ENCODE measurements around the gene TBCD.

The TBCD gene

DNA sequence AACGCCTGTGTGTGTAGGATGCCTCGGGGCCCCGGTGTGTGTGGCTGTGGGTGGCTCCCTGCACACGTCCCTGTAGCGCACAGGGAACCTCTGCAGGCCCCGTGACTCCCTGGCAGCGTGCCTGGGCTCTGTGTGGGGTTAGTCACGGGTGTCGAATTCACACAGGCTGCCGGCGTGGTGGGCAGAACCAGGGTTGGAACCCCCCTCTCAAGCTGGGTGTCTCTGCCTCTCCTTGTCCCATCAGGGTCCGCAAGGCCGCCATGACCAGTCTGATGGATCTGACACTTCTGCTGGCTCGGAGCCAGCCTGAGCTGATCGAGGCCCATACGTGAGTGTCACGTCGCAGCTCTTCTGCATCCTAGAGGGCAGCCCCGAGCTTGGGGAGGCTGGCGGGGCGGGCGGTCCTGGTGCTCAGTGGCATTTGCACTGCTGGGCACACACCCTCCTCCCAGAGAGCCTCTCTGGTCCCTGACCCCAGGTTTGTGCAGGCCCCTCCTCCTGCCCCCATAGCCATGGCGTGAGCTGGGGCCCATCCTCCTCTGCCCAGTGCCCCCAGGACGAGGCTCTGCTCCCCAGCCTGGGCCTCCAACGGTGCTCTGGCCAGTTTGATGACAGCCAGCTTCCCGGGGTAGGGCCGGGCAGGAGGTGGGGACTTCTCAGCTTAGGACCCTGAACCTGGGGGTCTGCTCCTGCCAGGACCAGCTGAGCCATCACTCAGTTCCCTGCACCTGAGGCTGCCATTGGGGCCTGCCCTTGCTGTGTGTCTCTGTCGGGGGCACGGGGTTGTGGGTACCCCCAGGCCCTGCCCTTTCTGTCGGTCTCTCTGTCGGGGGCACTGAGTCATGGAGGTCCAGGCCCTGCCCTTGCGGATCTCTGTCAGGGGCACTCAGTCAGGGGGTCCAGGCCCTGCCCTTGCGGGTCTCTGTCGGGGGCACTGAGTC lies 176.1 kb downstream of the TBCD start:
- no peak for DNase-seq

DNA sequence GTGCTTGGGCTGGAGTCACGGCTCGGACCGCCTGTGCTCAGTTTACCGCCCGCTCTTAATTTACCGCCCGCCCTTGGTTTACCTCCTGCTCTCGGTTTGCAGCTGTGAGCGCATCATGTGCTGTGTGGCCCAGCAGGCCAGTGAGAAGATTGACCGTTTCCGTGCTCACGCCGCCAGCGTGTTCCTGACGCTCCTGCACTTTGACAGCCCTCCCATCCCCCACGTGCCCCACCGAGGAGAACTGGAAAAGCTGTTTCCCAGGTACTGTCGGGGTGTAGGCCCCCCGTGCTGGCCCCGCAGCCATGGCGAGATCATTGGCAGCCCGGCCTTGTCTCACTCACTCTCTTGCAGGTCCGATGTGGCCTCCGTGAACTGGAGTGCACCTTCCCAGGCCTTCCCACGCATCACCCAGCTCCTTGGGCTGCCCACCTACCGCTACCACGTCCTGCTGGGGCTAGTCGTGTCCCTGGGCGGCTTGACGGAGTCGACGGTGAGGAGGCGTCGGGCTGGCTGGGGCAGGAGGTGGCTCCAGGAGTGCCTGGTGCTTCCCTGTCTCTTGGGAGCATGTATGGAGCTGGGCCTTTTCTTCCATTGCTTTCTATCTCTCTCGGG lies 177.3 kb downstream of the TBCD start:
- DNase-seq = no peak

DNA sequence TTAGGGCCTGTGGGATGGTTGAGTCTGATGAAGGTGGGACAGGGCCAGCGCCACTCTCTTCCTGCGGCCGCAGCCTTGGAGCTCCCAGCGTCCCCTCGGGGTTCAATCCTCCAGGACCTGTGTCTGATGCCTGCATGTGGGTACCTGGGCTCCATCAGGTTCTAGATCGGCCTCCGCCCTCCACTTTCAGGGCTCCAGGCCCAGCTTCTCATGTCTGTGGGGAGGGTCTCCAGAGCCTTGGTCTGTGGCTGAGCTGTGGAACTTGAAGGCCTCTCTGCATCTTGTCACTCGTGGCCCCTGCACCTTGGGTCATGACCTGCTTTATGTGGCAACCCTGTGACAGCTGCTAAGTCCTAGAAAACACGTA lies 177.8 kb downstream of the TBCD start:
- DNase-seq = no peak

DNA sequence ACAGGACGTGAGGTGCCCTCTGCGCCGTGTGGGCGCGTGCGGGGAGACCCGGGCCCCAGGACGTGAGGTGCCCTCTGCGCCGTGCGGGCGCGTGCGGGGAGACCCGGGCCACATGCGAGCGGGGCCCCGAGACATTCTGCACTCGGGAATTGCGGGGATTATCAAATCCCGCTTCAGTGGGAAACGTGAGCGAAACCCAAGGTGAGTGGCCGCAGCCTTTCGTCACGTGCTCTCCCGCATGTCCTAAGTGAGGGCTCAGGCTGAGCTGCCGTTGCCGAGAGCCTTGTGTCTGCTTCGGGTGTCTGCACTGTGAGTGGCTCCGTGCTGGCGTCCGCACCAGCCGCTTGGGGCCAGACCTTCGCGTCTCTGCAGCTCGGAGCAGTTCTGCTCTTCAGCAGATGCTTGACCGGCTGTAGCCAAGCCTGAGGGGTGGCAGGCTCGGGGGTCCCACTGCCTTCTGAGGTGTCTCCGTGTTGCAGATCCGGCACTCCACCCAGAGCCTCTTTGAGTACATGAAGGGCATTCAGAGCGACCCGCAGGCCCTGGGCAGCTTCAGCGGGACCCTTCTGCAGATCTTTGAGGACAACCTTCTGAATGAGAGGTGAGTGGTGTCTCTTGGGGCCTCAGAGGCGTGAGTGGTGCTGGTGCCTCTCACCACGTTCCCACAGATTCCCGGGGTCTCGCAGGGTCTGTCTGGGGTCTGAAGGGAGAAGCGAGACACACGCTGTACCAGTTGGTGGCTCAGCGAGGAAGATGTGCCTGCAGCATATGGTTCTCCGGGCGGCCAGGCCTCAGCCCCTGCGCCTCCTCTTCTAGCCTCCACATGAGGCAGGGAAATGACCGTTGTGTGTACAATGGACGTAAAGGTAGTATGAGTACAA lies 178.4 kb downstream of the TBCD start:
- no peak for DNase-seq

DNA sequence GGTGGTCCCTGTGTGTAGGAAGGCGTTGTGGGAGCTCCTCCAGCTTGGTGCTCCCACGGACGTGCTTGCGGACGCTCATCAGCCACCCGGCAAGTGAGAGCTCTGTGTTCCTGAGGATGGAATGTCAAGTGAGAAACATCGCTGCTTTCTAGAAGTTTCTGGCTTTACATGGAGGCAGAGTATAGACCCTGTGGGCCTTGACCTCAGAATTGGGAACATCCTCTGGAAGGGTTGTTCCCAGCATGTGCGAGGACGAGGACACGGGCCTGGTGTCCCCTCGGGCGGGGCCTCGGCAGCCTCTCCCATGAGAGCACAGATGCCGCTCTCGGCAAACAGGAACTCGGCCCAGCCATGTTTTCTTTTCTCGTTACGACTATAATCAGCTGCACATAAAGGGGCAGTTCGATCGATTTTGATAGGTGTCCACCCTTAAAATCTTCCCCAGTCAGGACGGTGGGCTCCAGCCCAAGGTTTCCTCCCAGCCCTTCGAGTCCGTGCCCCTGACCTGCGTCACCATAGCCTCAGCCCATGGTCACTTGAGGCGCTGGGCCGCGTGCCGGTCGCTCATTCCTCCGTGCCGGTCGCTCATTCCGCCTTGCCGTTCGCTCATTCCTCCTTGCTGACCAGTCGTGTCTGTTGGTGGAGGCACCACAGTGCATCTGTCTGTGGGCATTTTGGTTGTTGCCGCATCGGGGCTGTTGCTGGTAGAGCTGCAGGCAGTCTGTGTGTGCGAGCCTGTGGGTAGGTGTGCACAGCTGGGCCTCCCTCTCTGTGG lies 179.2 kb downstream of the TBCD start:
- DNase-seq = no peak

DNA sequence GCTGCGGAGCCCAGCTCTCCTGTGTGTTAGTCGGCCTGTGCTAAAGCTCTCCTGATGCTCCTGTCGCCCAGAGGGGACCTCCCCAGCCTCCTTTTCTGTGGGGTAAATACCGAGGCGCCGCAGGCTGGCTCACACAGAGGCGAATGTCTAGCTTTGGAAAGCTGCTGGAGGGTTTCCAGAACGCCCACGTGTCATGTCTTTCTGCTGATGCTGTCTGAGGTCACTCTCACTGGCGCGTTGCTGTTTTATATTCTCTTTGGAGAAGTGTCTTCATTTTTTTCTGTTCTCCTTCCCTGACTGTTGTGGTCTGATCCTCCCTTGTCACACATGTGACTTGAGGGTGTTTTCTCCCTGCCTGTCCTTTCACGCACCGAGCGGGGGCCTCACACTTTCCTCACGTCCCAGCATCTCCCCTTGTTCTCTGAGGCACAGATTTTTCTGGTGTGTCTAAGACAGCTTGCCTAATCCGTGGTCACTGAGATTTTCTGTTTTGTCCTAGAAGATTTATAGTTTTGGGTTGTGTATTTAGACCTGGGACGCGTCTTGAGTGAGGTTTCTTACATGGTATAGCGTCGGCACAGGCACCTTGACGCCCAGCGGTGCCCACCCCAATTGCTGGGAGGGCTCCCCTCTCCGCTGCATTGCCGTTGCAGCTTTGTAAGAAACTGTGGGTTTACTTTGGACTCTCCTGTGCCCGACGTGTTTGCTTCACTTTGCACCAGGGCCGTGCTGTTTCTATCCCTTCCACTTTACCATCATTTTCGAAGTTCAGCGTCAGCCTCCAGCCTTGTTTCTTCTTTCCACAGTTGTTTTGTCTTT lies 180.0 kb downstream of the TBCD start:
- no peak for DNase-seq

DNA sequence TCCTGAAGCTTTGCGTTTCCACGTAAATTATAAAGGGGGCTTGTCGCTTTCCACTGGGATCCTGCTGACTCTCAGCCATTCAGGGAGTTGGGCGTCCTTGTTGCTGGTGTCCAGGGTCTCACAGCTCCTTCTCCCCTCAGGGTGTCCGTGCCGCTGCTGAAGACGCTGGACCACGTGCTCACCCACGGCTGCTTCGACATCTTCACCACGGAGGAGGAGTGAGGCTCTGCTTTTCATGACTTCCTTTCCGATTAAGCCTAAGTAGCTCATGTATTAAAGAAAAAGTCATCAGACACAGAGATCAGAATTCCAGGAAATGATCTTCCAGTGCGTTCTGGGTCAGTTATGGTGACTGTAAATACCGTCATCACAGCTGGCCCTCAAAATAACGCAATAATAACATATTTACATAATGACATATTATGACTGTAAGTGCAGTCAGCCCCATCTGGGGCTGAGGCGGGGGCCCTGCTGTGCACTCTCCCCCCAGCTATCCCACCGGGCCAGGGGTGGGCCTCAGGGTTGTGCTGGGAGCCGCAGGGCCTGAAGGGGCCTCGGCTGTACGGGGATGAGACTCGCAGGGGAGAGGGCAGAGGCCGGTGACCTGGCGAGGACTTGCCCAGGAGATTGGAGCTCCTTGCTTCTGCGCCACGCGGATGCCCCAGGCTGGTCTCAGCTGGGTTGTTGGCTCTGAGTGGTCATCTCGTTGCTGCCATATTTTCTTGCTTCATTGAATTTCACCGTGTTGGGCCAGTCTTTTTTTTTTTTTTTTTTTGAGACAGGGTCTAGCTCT lies 180.8 kb downstream of the TBCD start:
- no peak for DNase-seq

DNA sequence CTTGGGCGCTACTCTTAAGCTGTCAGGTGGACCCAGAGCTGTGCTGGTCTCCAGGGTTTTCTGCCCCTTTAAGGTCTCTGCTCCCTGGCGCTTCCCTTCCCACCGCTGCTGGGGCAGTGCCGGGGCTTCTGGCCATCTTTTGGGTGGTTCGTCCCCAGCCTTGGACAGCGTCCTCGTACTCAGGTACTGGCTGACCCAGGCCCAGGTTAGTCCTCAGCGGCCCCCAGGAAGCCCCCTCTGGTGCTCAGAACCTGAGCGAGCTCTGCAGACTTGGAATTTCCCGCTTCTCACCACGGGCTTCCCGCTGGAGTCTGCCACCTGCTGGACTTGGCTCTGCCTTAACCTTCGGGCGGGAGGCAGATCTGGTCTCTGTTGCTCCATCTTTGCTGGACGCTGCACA lies 182.0 kb downstream of the TBCD start:
- DNase-seq = no peak

DNA sequence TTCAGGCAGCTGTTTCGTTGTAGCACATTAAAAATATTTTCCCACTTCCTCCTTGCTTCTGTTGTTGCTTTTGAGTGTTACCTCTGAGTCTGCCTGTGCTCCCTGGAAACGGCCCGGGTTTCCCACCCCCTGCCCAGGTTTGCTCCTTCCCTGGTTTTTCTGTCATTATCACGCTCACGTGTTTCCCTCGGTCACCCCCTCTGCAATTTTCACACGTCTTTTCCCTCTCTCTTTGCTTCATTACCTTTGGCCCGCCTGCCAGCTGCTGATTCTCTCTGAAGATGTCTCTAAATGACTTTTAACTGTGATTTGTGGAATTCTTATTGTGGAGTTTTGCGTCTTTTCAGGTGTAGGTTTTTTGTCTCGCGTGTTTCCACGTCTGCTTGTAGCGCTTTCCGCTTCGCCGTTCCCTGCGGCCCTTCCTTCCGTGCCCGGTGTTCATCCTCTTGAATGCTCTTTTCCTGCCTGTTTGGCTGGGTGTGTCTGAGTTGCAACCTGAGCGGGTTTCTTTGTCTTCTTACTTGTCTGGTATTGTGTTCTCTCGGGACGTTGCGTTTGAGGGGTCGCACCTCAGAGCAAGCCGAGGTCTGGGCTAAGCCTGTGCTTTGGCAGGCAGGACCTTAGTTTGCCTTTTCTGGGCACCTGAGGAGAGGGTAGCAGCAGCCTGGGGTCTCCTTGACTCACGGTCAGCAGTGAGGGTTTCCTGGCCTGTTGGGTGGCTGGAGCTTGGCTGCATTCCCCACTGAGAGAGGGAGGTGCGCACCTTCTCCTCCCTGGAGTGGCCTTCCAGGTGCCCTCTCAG lies 184.3 kb downstream of the TBCD start:
- DNase-seq = no peak

DNA sequence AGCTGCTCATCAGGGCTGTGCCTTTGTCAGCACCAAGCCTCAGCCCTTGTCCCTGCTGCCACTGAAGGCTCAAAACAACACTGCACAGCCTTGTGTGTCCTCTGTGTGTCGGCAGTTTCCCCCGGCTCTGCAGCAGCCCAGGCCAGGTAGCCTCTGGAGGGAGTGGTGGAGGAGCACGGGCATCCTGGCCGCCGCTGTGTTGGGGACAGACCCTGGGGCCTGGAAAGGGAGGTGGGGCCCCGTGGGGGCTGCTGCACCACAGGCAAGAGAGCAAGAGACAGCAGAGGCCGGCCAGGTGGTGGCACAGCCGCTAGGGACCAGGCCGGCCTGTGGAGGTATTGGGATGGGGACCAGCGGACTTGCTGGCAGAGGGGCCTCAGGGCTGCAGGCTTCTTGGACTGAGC lies 184.9 kb downstream of the TBCD start:
- no peak for DNase-seq

DNA sequence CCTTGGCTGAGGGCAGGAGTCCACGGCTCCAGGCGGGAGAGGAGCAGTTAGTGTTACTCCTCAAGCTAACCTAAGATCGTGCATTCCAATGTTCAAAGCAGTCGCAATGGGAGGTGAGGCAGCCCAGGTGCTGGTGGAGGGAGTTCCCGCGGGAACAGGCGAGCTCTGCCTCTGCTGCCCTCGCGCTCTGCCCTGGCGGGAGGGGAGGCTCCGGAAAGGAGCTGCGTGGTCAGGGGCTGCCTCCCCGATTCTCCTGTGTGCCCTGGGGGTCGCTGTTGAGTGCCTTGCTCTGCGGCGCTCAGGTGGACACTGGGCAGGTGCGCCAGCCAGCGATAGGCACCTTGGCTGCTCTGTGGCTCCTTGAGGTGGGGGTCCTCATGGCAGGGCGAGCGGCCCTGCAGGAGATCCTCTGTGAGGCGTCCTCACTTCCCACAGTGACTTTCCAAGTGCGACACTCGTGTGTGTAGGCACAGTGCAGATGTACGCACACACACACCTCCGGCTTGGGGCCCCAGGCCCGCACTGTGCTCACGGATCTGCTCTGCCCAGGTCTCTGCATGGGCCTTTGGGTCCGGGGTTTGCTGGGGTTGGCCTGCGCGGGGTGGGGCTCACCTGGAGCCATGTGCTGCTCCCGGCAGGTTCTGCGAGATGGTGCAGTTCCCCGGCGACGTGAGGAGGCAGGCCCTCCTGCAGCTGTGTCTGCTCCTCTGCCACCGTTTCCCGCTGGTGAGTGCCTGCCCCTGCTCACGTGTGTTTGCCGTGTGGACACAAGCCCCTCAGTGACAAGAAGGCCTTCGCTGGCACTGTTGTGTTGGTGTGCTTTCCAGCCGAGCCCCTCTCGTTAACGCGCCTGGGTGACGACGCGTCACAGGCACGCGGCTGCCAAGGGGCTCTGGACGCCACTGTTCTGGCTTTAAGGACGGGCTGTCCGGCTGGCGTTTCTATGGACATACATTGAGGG lies 185.8 kb downstream of the TBCD start:
- no peak for DNase-seq

DNA sequence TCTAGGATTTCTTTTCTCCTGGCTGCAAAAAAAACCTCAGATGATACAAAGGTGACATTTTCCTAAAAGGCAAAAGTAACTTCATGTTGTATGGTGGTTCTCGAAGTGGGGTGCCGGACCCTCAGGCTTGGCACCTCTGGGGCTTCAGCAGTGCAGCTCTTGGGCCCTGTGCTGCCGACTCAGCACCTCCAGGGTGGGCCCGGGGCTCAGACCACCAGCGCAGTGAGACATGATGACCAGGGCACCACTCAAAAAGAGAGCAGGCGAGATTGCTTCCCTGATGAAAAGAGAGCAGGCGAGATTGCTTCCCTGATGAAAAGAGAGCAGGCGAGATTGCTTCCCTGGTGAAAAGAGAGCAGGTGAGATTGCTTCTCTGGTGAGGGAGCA lies 186.6 kb downstream of the TBCD start:
- DNase-seq = no peak

DNA sequence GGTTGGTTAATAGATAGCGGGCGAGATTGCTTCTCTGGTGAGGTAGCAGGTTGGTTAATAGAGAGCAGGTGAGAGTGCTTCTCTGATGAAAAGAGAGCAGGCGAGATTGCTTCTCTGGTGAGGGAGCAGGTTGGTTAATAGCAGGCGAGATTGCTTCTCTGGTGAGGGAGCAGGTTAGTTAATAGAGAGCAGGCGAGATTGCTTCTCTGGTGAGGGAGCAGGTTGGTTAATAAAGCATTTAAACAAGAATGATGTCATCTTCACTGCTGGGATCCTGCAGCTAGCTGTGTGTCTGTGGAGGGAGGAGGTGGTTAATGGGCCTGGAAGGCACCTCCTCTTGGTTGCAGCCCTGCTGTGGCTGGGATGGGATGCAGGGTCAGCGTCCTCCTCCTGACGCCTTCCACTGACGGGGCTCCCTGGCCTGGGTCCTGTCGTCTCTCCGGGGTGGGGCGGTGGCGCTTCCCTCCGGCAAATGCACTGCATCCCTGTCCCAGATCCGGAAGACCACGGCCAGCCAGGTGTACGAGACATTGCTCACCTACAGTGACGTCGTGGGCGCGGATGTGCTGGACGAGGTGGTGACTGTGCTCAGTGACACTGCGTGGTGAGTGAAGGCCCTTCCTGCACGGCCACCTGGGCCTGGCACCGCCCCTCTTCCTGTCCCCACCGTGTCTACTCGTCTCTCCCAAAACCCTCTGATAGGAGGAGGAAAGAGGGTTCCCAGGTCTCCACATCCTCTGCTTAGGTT lies 187.2 kb downstream of the TBCD start:
- DNase-seq = no peak

DNA sequence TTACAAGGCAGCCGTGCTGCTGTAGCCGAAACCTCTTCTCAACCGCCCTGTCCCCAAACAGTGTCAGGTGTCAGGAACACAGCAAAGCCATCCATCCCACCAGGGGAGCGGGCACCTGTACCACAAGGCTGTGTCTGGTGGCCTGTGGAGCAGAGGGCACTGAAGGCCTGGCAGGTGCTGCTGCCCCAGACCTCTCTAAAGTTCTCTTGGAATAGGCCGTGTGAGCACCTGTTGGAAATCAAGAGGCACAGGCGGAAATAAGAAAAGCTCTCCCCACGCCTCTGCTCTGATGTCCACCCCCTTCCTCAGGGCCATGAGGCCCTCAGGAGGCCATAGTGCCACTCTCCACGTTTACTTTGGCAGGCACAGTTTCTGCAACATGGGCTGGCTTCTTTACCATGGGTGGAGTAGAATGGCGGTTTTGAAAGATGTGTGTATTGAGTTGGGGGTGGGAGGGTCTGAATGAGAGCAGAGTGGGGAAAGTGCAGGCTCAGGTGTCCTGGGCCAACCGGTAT lies 187.8 kb downstream of the TBCD start:
- no peak for DNase-seq

DNA sequence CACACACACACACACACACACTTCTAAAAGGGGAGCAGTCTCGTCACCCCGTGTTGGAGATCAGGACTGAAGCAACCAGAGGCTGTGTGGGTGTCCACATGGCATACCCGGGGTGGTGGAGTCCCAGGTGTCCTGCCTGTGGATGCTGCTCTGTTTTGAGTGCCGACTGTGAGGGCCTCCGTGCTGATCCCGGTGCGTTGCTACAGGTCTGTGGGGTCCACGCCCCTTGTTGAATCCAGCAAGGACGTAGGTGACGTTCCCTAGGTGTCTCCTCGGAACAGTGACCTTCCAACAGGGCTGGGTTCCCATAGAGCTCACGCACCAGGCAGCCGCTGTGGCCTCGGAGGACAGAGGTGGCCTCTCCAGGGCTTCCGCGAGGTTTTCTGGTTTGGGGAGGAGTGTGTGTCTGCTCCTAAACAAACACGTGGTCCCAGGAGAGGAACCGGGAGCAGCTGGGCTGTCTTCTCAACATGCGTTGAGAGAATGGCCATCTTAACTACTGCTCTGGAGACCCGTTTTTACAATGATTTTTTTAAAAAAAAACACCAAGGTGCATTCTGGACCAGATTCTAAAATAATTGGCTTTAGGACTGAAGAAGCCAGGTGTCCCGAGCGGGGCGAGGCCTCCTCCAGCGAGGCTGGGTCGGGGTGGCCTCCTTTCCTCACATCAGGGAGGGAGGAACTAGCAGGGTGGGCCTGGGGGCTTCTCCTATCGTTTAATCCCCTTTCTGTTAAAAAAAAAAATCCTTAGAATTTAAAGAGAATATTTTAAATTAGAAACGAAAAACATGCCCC lies 188.6 kb downstream of the TBCD start:
- no peak for DNase-seq

DNA sequence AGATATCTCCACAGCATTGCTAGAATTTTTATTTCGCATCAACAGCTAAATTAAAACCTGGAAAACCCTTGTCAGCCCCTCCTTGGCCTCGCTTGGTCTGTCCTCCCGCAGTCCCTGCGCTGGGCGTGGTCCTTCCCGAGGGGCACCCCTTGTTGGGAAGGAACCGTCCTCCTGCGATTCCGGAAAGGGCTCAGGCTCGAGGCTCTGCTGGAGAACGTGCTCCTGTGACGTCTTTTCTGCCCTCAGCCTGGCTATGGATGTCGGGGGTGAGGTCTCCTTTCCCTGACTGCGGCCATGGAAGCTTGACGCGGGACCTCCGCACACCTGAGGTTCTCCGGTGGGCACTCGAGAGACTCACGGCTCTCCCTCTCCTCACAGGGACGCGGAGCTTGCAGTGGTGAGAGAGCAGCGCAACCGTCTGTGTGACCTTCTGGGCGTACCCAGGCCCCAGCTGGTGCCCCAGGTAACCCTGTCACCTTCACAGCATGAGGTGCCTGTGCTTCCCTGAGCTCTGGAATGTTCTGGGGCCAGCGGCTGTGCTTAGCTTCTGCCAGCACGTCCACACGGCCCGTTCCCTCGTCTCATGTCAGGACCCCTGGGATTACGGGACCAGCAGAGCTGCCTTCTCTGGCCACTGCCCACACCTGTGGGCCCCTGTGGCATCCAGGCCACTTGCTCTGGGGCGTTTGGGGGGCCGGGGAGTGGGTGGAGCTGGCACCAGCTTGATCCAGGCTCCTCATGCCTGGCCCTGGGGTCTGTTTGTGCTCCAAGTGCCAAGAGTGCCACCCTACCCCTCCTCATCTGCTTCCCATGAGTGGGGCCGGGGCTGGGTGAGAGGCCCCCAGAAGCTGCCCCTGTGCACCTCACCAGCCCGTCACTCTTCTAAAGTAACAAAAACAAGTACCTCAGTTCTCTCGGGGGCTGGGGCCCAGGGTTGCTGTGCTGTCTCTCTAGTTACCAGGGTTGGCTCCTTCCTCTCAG lies 189.4 kb downstream of the TBCD start:
- no peak for DNase-seq

All from cortex of kidney (tissue), 1 donor.